ENCODE data around the gene NIT1. TPM values are rescaled to one million over a fixed set of nuclear protein-coding genes. Genes with fewer than 3 reads are reported as not detected.

NIT1 gene
- total and polyA plus RNA-seq, 2 of the 8 experiments (the other 6 are each of a cell fraction or from before 2014, with no cell fraction given): 33.0 to 40.4 TPM

GRCh38 chr1:161160671-161161145 is 42.8 kb downstream of the NIT1 start:
- Histone ChIP-seq H2BK20ac (ENCODE audit: low read length) (no peak overlapping the region), H3K14ac (ENCODE audit: insufficient read length) (no peak overlapping the region), H3K9me3 (ENCODE audit: insufficient read depth in 2 of 2, low read depth in 1 of 2, low read length in 1 of 2) (no peaks in the 10 kb centered on the region), H3K27me3 (replicated peaks in 1 of 4; ENCODE audit: control insufficient read depth in 3 of 4, extremely low read depth in 1 of 4, insufficient read depth in 3 of 4, low read length in 3 of 4) (no peaks in the 10 kb centered on the region), H2BK15ac (ENCODE audit: low read length) (no peak overlapping the region), H3K18ac (ENCODE audit: extremely low read depth, low read length) (no peak overlapping the region), H3K79me2 (ENCODE audit: control insufficient read depth in 1 of 2, insufficient read depth in 2 of 2, low read length in 2 of 2) (no peaks in the 10 kb centered on the region; a peak in 1 of 4 replicates), H2BK5ac (ENCODE audit: low read depth, low read length) (no peak overlapping the region), H3K9ac (replicated peaks in 1 of 4; ENCODE audit: extremely low read depth in 1 of 4, low read depth in 3 of 4, low read length in 3 of 4) (no peak overlapping the region), H3K4me2 (ENCODE audit: insufficient read depth in 1 of 2, low read depth in 2 of 2, low read length in 2 of 2) (peak overlapping the region in 1 of 2 experiments; percentile 63; a peak in 1 of 4 replicates), H3K23me2 (ENCODE audit: low read depth, low read length) (peaks cover 6% of the 10 kb centered on the region), H2AK5ac (ENCODE audit: low read depth, low read length) (no peak overlapping the region), H3K4me1 (replicated peaks in 1 of 4; ENCODE audit: control insufficient read depth in 3 of 4, insufficient read depth in 4 of 4, low read length in 3 of 4) (peaks cover 0 to 20% (median 8%) of the 10 kb centered on the region in 4 experiments; a peak in 5 of 7 replicates), H4K91ac (replicated peaks; ENCODE audit: insufficient read length, low read length) (no peak overlapping the region), H4K20me1 (replicated peaks in 1 of 2; ENCODE audit: control insufficient read depth in 1 of 2, insufficient read depth in 2 of 2, low read length in 2 of 2) (no peaks in the 10 kb centered on the region), H2AFZ (ENCODE audit: low read length) (no peak overlapping the region), H3K4me3 (ENCODE audit: extremely low read depth in 1 of 4, insufficient read depth in 2 of 4, low read depth in 3 of 4, low read length in 4 of 4) (no peak overlapping the region), H2BK12ac (ENCODE audit: low read depth, low read length) (no peak overlapping the region), H3K4ac (replicated peaks; ENCODE audit: insufficient read length, low read depth, low read length) (no peak overlapping the region), H3K23ac (ENCODE audit: insufficient read length) (no peak overlapping the region), H4K5ac (ENCODE audit: insufficient read length, low read depth, low read length) (no peak overlapping the region), H3K36me3 (ENCODE audit: control insufficient read depth in 2 of 4, insufficient read depth in 4 of 4, low read length in 3 of 4) (peaks cover 2 to 12% (median 7%) of the 10 kb centered on the region in 4 experiments; a peak in 5 of 8 replicates), H3K79me1 (ENCODE audit: low read depth, low read length) (no peaks in the 10 kb centered on the region; the same call in 1 of the 2 replicates), H3K27ac (ENCODE audit: low read depth, low read length) (no peak overlapping the region), H4K8ac (ENCODE audit: extremely low read depth, insufficient read depth, low read length) (no peak overlapping the region), H3K56ac (replicated peaks; ENCODE audit: insufficient read length, low read depth, low read length) (no peak overlapping the region), H2BK120ac (replicated peaks; ENCODE audit: low read depth, low read length) (no peak overlapping the region)
- DNase-seq (ENCODE audit: low read depth in 1 of 2, low spot score in 2 of 2) (no peak), FAIRE-seq (no peak)
- ChIA-PET CTCF (ENCODE audit: partially characterized antibody) (interaction anchor here (1.1 kb wide), 2 partner anchors 11 to 152 kb away, joined by 3 read pairs; no protein-coding TSS in a partner anchor), POLR2A (ENCODE audit: partially characterized antibody) (interaction anchor here (0.6 to 0.9 kb wide), 2 partner anchors 11 to 59 kb away, joined by 3 read pairs; no protein-coding TSS in a partner anchor)
- 91% methylated on average over 22 of the region's 22 CpGs; no CpG with 5 or more reads in 1 of the 2 experiments for WGBS, 2 experiments (ENCODE audit: extremely low coverage in 1 of 2, insufficient coverage in 1 of 2, insufficient read length in 1 of 2, insufficient replicate concordance in 2 of 2, low coverage in 1 of 2, low lambda C conversion rate in 2 of 2, missing lambda C conversion rate in 1 of 2)
- TF ChIP-seq CEBPB (IDR thresholded peaks at IDR 0.05; ENCODE audit: low read depth, low read length) (no peak), EZH2 (IDR thresholded peaks at IDR 0.05; ENCODE audit: low read depth, low read length, severe bottlenecking) (no peak), CBX8 (IDR thresholded peaks at IDR 0.05; ENCODE audit: borderline replicate concordance, low read depth, low read length) (no peak)

Data from H1 (cell line).